HG03521 (cell line): Measurements from ENCODE around the gene PHLDA2.

Experiments used
- ATAC-seq: cut with Tn5 transposase; IDR thresholded peaks from one replicate; pipeline ENCODE4 v1.9.1; 2021; ENCODE audit warnings: mild to moderate bottlenecking, moderate library complexity; ENCODE audit not compliant: unreplicated experiment

PHLDA2 gene

GRCh38 chr11:2899080-2899783 is 30.0 kb downstream of the PHLDA2 start:
- ATAC-seq: no peak

GRCh38 chr11:2898366-2899079 is 30.7 kb downstream of the PHLDA2 start:
- no peak for ATAC-seq

GRCh38 chr11:2897048-2897447 is 32.2 kb downstream of the PHLDA2 start:
- ATAC-seq: no peak

GRCh38 chr11:2896047-2896446 is 33.2 kb downstream of the PHLDA2 start:
- ATAC-seq: no peak

GRCh38 chr11:2893935-2894334 is 35.3 kb downstream of the PHLDA2 start:
- ATAC-seq: no peak

- ATAC-seq: no peak
Measured at GRCh38 chr11:2892967-2893528, 36.2 kb downstream of the PHLDA2 start.

- no peak for ATAC-seq
Measured at GRCh38 chr11:2892215-2892966, 36.8 kb downstream of the PHLDA2 start.

- no peak for ATAC-seq
Measured at GRCh38 chr11:2891326-2892214, 37.6 kb downstream of the PHLDA2 start.

GRCh38 chr11:2890466-2891294 is 38.5 kb downstream of the PHLDA2 start:
- ATAC-seq: no peak

GRCh38 chr11:2889362-2890273 is 39.6 kb downstream of the PHLDA2 start:
- ATAC-seq: no peak

- ATAC-seq: no peak
Measured at GRCh38 chr11:2888266-2888968, 40.8 kb downstream of the PHLDA2 start.

GRCh38 chr11:2887515-2888195 is 41.6 kb downstream of the PHLDA2 start:
- no peak for ATAC-seq

GRCh38 chr11:2886936-2887335 is 42.3 kb downstream of the PHLDA2 start:
- ATAC-seq: no peak

GRCh38 chr11:2886191-2886894 is 42.9 kb downstream of the PHLDA2 start:
- ATAC-seq: peak; percentile 6

GRCh38 chr11:2885678-2886081 is 43.5 kb downstream of the PHLDA2 start, which contains the start of gene CDKN1C:
Gene CDKN1C, minus strand, starts transcription at chr11:2885775. Its CDS starts 319 bp downstream, at chr11:2885456.
- ATAC-seq: peak; percentile 74

- ATAC-seq: no peak
Measured at GRCh38 chr11:2885017-2885677, 44.1 kb downstream of the PHLDA2 start.
